IMR-90 (cell line): ENCODE data around the gene CAMTA1. TPM values are rescaled to one million over a fixed set of nuclear protein-coding genes. Genes with fewer than 3 reads are reported as not detected.

Experiments used
- ATAC-seq: fragments of 200-7000 bp; cut with Tn5 transposase; 2 replicates; pipeline ENCODE4 v1.9.1; 2020; ENCODE audit warnings: low read depth, mild to moderate bottlenecking, moderate library complexity
- BruUV-seq: library from RNA; stranded (reverse); fragments of 400-500 nt; replicated peaks from 2 replicates; lab custom pipeline; 2021; lab: Mats Ljungman, UMichigan
- CTCF ChIA-PET: fragments of 300-600 bp; formaldehyde crosslinking; extraction: SDS; loops from one replicate; lab custom pipeline; 2021; ENCODE audit warnings: antibody characterized with exemption; lab: Yijun Ruan, JAX
- POLR2A ChIA-PET: fragments of 300-600 bp; sonication (Branson Sonifier 250); formaldehyde crosslinking; loops from one replicate; lab custom pipeline; 2022; ENCODE audit warnings: antibody characterized with exemption; ENCODE audit not compliant: unreplicated experiment; lab: Charles Lee
- DNase-seq: peaks from one replicate; pipeline ENCODE4 v3.0.0; 2013
- H2AFZ ChIP-seq: replicated peaks from 2 replicates; pipeline ENCODE3; 2013; ENCODE audit warnings: low read length, mild to moderate bottlenecking; ENCODE audit not compliant: poor library complexity
- H2AK5ac ChIP-seq: 2 replicates; pipeline ENCODE4 v1.6.1; 2013; ENCODE audit warnings: low read depth, low read length, inconsistent platforms
- H2AK9ac ChIP-seq: replicated peaks from 2 replicates; pipeline ENCODE3; 2013; ENCODE audit warnings: mild to moderate bottlenecking, low read depth, low read length, moderate library complexity; ENCODE audit not compliant: poor library complexity
- H2BK120ac ChIP-seq: 2 replicates; pipeline ENCODE4 v1.6.1; 2013; ENCODE audit warnings: low read depth, low read length, inconsistent platforms
- H2BK15ac ChIP-seq: 3 replicates; pipeline ENCODE4 v1.6.1; 2013; ENCODE audit warnings: low read depth, low read length, inconsistent platforms
- H2BK20ac ChIP-seq: 2 replicates; pipeline ENCODE4 v1.6.1; 2013; ENCODE audit warnings: low read depth, mild to moderate bottlenecking, inconsistent platforms, low read length, moderate library complexity
- H2BK5ac ChIP-seq: 2 replicates; pipeline ENCODE4 v1.6.1; 2013; ENCODE audit warnings: mild to moderate bottlenecking, low read depth, low read length, inconsistent platforms; ENCODE audit not compliant: poor library complexity, severe bottlenecking
- H3K14ac ChIP-seq: replicated peaks from 2 replicates; pipeline ENCODE4 v1.6.1; 2013; ENCODE audit warnings: low read depth, low read length, inconsistent platforms
- H3K18ac ChIP-seq: 2 replicates; pipeline ENCODE4 v1.6.1; 2013; ENCODE audit warnings: low read depth, low read length, control low read depth
- H3K23ac ChIP-seq: 2 replicates; pipeline ENCODE4 v1.6.1; 2013; ENCODE audit warnings: low read depth, low read length, inconsistent platforms
- H3K27ac ChIP-seq: 2 replicates; pipeline ENCODE4 v1.5.1; 2013; ENCODE audit warnings: mild to moderate bottlenecking, control low read depth, low read length; ENCODE audit not compliant: insufficient read depth
- H3K27me3 ChIP-seq: 2 replicates; pipeline ENCODE4 v1.6.1; 2013; ENCODE audit warnings: low read length; ENCODE audit not compliant: control insufficient read depth, insufficient read depth
- H3K36me3 ChIP-seq: 2 replicates; pipeline ENCODE4 v1.6.1; 2013; ENCODE audit warnings: low read length, mixed read lengths; ENCODE audit not compliant: control insufficient read depth, insufficient read depth
- H3K4ac ChIP-seq: 2 replicates; pipeline ENCODE4 v1.6.1; 2013; ENCODE audit warnings: low read depth, low read length, inconsistent platforms
- H3K4me1 ChIP-seq: 2 replicates; pipeline ENCODE4 v1.6.1; 2013; ENCODE audit warnings: low read length, mixed read lengths; ENCODE audit not compliant: control insufficient read depth, insufficient read depth
- H3K4me2 ChIP-seq: 2 replicates; pipeline ENCODE4 v1.6.1; 2013; ENCODE audit warnings: low read depth, mild to moderate bottlenecking, control low read depth, low read length, moderate library complexity
- H3K4me3 ChIP-seq: 2 replicates; pipeline ENCODE4 v1.5.1; 2013; ENCODE audit warnings: low read depth, mild to moderate bottlenecking, control low read depth, low read length, moderate library complexity; ENCODE audit not compliant: insufficient read depth
- H3K56ac ChIP-seq: 2 replicates; pipeline ENCODE4 v1.6.1; 2013; ENCODE audit warnings: low read length, inconsistent platforms; ENCODE audit not compliant: insufficient read depth; ENCODE audit errors: extremely low read depth
- H3K79me1 ChIP-seq, 2 experiments: 2 replicates each; pipeline ENCODE4 v1.6.1; 2013; ENCODE audit warnings: low read length in 2 of 2, inconsistent platforms in 1 of 2, low read depth in 1 of 2
- H3K9ac ChIP-seq: 2 replicates; pipeline ENCODE4 v1.6.1; 2013; ENCODE audit warnings: low read depth, low read length, control low read depth
- H3K9me1 ChIP-seq: 2 replicates; pipeline ENCODE4 v1.6.1; 2013; ENCODE audit warnings: low read length, inconsistent platforms; ENCODE audit not compliant: insufficient read depth
- H3K9me3 ChIP-seq: 2 replicates; pipeline ENCODE4 v1.6.1; 2013; ENCODE audit warnings: low read length; ENCODE audit not compliant: control insufficient read depth, insufficient read depth
- H4K20me1 ChIP-seq: 2 replicates; pipeline ENCODE4 v1.6.1; 2013; ENCODE audit warnings: low read length, inconsistent platforms; ENCODE audit not compliant: insufficient read depth
- H4K5ac ChIP-seq: 2 replicates; pipeline ENCODE4 v1.6.1; 2013; ENCODE audit warnings: mild to moderate bottlenecking, low read depth, low read length, control low read depth
- H4K8ac ChIP-seq, 2 experiments: 2 replicates each; pipeline ENCODE4 v1.6.1; 2013; ENCODE audit warnings: low read depth in 2 of 2, low read length in 2 of 2, control low read depth in 1 of 2, inconsistent platforms in 1 of 2
- H4K91ac ChIP-seq: 2 replicates; pipeline ENCODE4 v1.6.1; 2013; ENCODE audit warnings: low read depth, low read length, inconsistent platforms; ENCODE audit not compliant: insufficient read depth
- BHLHE40 ChIP-seq: fragments of 150-350 bp; IDR thresholded peaks from 2 replicates; pipeline ENCODE4 v1.6.1; 2016; ENCODE audit warnings: mild to moderate bottlenecking, low read depth, low read length
- CEBPB ChIP-seq: IDR thresholded peaks from 2 replicates; pipeline ENCODE4 v1.6.1; 2012; ENCODE audit warnings: low read depth, low read length, improper control_type of control experiment
- CHD1 ChIP-seq: IDR thresholded peaks from 2 replicates; pipeline ENCODE4 v1.6.1; 2012; ENCODE audit warnings: low read depth, low read length, improper control_type of control experiment
- FOS ChIP-seq: fragments of 150-350 bp; IDR thresholded peaks from 2 replicates; pipeline ENCODE4 v1.6.1; 2016; ENCODE audit warnings: low read depth, low read length
- MAFK ChIP-seq: IDR thresholded peaks from 2 replicates; pipeline ENCODE4 v1.6.1; 2012; ENCODE audit warnings: low read depth, low read length, improper control_type of control experiment
- MAZ ChIP-seq: IDR thresholded peaks from 2 replicates; pipeline ENCODE4 v1.6.1; 2012; ENCODE audit warnings: low read depth, mild to moderate bottlenecking, low read length, improper control_type of control experiment, moderate library complexity, borderline replicate concordance
- MXI1 ChIP-seq: IDR thresholded peaks from 2 replicates; pipeline ENCODE4 v1.6.1; 2012; ENCODE audit warnings: low read depth, mild to moderate bottlenecking, low read length, moderate library complexity, borderline replicate concordance
- NFE2L2 ChIP-seq: fragments of 150-350 bp; IDR thresholded peaks from 2 replicates; pipeline ENCODE4 v1.6.1; 2016; ENCODE audit warnings: low read depth, mild to moderate bottlenecking, low read length
- POLR2A ChIP-seq: IDR thresholded peaks from 2 replicates; pipeline ENCODE4 v1.6.1; 2012; ENCODE audit warnings: mild to moderate bottlenecking, low read depth, low read length
- RAD21 ChIP-seq: IDR thresholded peaks from 2 replicates; pipeline ENCODE4 v1.6.1; 2012; ENCODE audit warnings: low read length, improper control_type of control experiment
- RCOR1 ChIP-seq: IDR thresholded peaks from 2 replicates; pipeline ENCODE4 v1.6.1; 2012; ENCODE audit warnings: mild to moderate bottlenecking, low read length, improper control_type of control experiment; ENCODE audit not compliant: insufficient replicate concordance
- SMC3 ChIP-seq: fragments of 150-350 bp; IDR thresholded peaks from 2 replicates; pipeline ENCODE4 v1.6.1; 2016; ENCODE audit warnings: low read depth, mild to moderate bottlenecking, antibody characterized with exemption, low read length, moderate library complexity
- WGBS, 2 experiments: methylation state at CpG; one replicate each; pipeline versions ENCODE4 v1.1.5 to v1.1.7; 2013; ENCODE audit warnings: missing lambda C conversion rate in 2 of 2; ENCODE audit not compliant: insufficient read length in 1 of 2; ENCODE audit errors: extremely low coverage in 2 of 2; 5-methylcytosine and 5-hydroxymethylcytosine counted together
- dilution Hi-C: fragments of 300-500 bp; cut with HindIII; formaldehyde crosslinking; loops from one replicate; pipeline ENCODE4 v1.14.3; 2018; ENCODE audit warnings: low sequenced_read_pairs; ENCODE audit not compliant: unreplicated experiment
- in situ Hi-C: fragments of 300-500 bp; cut with MboI; formaldehyde crosslinking; loops from 3 replicates; pipeline ENCODE4 v1.14.3; 2019; ENCODE audit warnings: low sequenced_read_pairs, inconsistent platforms, mixed read lengths
- intact Hi-C: fragments of 100-400 bp; cut with micrococcal nuclease; formaldehyde crosslinking; loops from 2 replicates; pipeline ENCODE4 v1.10.0; 2022
- polyA plus RNA-seq, 3 experiments: library from polyadenylated mRNA; depleted of rRNA; stranded (reverse); fragments of >200 nt; gene quantifications; 2 replicates each; pipeline ENCODE4 v1.2.3, GENCODE V29; 2012; ENCODE audit warnings: low replicate concordance in 1 of 3
- total RNA-seq: library from RNA; depleted of rRNA; stranded (reverse); fragments of >200 nt; gene quantifications from 2 replicates; pipeline ENCODE4 v1.2.3, GENCODE V29; 2012
- TF ChIP-seq, protein P1 (sequence below): conservative IDR thresholded peaks from 2 replicates; pipeline ENCODE4 v1.5.1; 2012; ENCODE audit warnings: mild to moderate bottlenecking, low read depth, low read length, improper control_type of control experiment

The CAMTA1 gene
- total and polyA plus RNA-seq, 2 of the 4 experiments (the other 2 are of a cell fraction) = 35.5 to 74.3 TPM

DNA sequence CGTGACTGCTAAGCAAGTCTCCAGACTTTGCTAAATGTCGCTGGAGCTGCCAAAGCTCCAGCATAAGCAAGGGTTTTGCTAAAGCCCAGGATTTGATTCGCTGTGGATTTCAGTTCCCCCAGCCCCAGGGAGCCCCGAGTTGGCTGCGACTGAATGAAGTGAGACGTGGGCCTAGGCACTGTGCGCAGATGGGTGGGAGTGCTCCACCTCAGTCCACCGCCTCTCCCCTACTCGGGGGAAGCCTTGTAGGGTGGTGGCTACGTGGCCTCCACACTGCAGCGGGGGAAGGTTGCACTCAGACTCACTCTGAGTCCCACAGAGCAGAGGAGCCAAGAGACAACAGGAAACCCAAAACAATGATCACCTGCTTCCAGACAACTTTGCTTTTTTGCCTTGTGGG, 588.0 kb downstream of the CAMTA1 start:
- no peak for TF ChIP-seq CEBPB
- no peak for TF ChIP-seq RAD21
- TF ChIP-seq RCOR1 = no peak
- TF ChIP-seq BHLHE40 = no peak
- no peak for TF ChIP-seq CHD1
- no peak for TF ChIP-seq MXI1
- TF ChIP-seq, protein P1, sequence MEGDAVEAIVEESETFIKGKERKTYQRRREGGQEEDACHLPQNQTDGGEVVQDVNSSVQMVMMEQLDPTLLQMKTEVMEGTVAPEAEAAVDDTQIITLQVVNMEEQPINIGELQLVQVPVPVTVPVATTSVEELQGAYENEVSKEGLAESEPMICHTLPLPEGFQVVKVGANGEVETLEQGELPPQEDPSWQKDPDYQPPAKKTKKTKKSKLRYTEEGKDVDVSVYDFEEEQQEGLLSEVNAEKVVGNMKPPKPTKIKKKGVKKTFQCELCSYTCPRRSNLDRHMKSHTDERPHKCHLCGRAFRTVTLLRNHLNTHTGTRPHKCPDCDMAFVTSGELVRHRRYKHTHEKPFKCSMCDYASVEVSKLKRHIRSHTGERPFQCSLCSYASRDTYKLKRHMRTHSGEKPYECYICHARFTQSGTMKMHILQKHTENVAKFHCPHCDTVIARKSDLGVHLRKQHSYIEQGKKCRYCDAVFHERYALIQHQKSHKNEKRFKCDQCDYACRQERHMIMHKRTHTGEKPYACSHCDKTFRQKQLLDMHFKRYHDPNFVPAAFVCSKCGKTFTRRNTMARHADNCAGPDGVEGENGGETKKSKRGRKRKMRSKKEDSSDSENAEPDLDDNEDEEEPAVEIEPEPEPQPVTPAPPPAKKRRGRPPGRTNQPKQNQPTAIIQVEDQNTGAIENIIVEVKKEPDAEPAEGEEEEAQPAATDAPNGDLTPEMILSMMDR = no peak
- TF ChIP-seq NFE2L2 = no peak
- no peak for TF ChIP-seq MAFK
- TF ChIP-seq MAZ = no peak
- TF ChIP-seq FOS = no peak
- TF ChIP-seq POLR2A = no peak
- no peak for TF ChIP-seq SMC3
- H2BK5ac ChIP-seq = no peak overlapping the region
- peaks cover 2% of the 10 kb centered on the region; the same call in 1 of the 2 replicates for H3K4me1 ChIP-seq
- no peaks in the 10 kb centered on the region for H3K79me1 ChIP-seq
- no peak overlapping the region for H3K9ac ChIP-seq
- ATAC-seq = no peak
- no peaks in the 10 kb centered on the region for H3K9me1 ChIP-seq
- dilution Hi-C loops (no loop called here), in situ Hi-C loops (no loop called here), intact Hi-C loops (no loop called here)
- no peak overlapping the region for H2AK5ac ChIP-seq
- DNase-seq = no peak
- no peak overlapping the region for H2AK9ac ChIP-seq
- 40% methylated on average over 1 of the region's 11 CpGs; no CpG with 5 or more reads in 1 of the 2 experiments for WGBS, 2 experiments
- H3K27me3 ChIP-seq = no peaks in the 10 kb centered on the region
- no peak overlapping the region for H3K14ac ChIP-seq
- ChIA-PET CTCF (no interaction called here), POLR2A (no interaction called here)
- no peak overlapping the region for H3K18ac ChIP-seq
- no peak overlapping the region for H3K27ac ChIP-seq
- no TSS peak for BruUV-seq
- no peak overlapping the region for H4K8ac ChIP-seq
- no peaks in the 10 kb centered on the region for H3K9me3 ChIP-seq
- no peak overlapping the region for H2BK20ac ChIP-seq
- no peak overlapping the region for H4K5ac ChIP-seq
- no peak overlapping the region for H3K56ac ChIP-seq
- H3K4ac ChIP-seq = no peak overlapping the region
- H3K4me3 ChIP-seq = no peak overlapping the region
- H4K91ac ChIP-seq = no peak overlapping the region
- H2AFZ ChIP-seq = peak overlapping the region; percentile 11
- no peaks in the 10 kb centered on the region for H3K36me3 ChIP-seq
- H3K23ac ChIP-seq = no peak overlapping the region
- H2BK120ac ChIP-seq = no peak overlapping the region
- no peak overlapping the region for H3K4me2 ChIP-seq
- H4K20me1 ChIP-seq = no peaks in the 10 kb centered on the region
- H2BK15ac ChIP-seq = no peak overlapping the region
